ENCODE results near the gene GOLGB1.

DNA sequence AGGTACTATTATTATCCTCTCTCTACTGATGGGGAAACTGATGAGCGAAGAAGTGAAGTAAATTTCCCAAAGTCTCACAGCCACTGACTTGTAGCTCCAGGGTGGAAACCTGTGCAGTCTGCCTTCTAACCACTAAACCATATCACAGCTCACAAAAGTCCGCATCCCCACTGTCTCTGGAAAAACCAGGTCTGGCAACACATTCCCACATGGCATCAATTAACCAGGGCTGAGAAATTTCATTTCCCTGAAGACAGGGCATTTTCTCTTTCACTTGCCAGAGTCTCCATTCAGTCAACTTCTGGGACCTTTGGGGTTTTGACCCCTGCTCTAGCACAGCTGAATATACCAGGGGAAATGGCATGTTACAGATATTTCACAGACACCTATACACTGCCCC lies 129.8 kb downstream of the GOLGB1 start:
- TF ChIP-seq, protein P1, sequence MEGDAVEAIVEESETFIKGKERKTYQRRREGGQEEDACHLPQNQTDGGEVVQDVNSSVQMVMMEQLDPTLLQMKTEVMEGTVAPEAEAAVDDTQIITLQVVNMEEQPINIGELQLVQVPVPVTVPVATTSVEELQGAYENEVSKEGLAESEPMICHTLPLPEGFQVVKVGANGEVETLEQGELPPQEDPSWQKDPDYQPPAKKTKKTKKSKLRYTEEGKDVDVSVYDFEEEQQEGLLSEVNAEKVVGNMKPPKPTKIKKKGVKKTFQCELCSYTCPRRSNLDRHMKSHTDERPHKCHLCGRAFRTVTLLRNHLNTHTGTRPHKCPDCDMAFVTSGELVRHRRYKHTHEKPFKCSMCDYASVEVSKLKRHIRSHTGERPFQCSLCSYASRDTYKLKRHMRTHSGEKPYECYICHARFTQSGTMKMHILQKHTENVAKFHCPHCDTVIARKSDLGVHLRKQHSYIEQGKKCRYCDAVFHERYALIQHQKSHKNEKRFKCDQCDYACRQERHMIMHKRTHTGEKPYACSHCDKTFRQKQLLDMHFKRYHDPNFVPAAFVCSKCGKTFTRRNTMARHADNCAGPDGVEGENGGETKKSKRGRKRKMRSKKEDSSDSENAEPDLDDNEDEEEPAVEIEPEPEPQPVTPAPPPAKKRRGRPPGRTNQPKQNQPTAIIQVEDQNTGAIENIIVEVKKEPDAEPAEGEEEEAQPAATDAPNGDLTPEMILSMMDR (IDR thresholded peaks at IDR 0.05; ENCODE audit: poor library complexity), result no peak
- TF ChIP-seq EZH2phosphoT487 (IDR thresholded peaks at IDR 0.05; ENCODE audit: low read depth, severe bottlenecking, unreplicated experiment), result no peak
